PC-9 (cell line): ENCODE data around the gene RCBTB1. TPM values are rescaled to one million over a fixed set of nuclear protein-coding genes. Genes with fewer than 3 reads are reported as not detected.

Source experiments
- BruUV-seq: library from RNA; stranded (reverse); fragments of 400-500 nt; replicated peaks from 2 replicates; lab custom pipeline; 2021; lab: Mats Ljungman, UMichigan
- CTCF ChIA-PET: fragments of 300-600 bp; sonication (Branson Sonifier 250); formaldehyde crosslinking; loops from one replicate; lab custom pipeline; 2022; ENCODE audit warnings: antibody characterized with exemption; lab: Charles Lee
- POLR2A ChIA-PET: fragments of 300-600 bp; sonication (Branson Sonifier 250); formaldehyde crosslinking; loops from one replicate; lab custom pipeline; 2022; ENCODE audit warnings: antibody characterized with exemption; ENCODE audit not compliant: unreplicated experiment; lab: Charles Lee
- DNase-seq, 2 experiments: peaks; one replicate each; pipeline versions ENCODE4 v3.0.0 to v3.0.0-alpha.2; 2015 to 2022; ENCODE audit warnings: mixed read lengths in 1 of 2
- H2AFZ ChIP-seq: fragments of 200-600 bp; sonication (generic); 2 replicates; pipeline ENCODE4 v1.8.1; 2017; ENCODE audit warnings: antibody characterized with exemption
- H3F3A ChIP-seq: fragments of 200-600 bp; sonication (generic); 2 replicates; pipeline ENCODE4 v1.8.1; 2017; ENCODE audit warnings: antibody characterized with exemption, mild to moderate bottlenecking, low read depth; ENCODE audit not compliant: insufficient read depth
- H3K27ac ChIP-seq: fragments of 200-600 bp; sonication (generic); 2 replicates; pipeline ENCODE4 v1.6.1; 2016; ENCODE audit warnings: mixed run types
- H3K27me3 ChIP-seq: fragments of 200-600 bp; sonication (generic); 2 replicates; pipeline ENCODE4 v1.6.1; 2016; ENCODE audit warnings: low read depth, mixed run types; ENCODE audit not compliant: insufficient read depth
- H3K36me3 ChIP-seq: fragments of 200-600 bp; sonication (generic); 2 replicates; pipeline ENCODE4 v1.6.1; 2016; ENCODE audit warnings: low read depth, mixed run types
- H3K4me1 ChIP-seq: fragments of 200-600 bp; sonication (generic); replicated peaks from 2 replicates; pipeline ENCODE4 v1.6.1; 2016; ENCODE audit warnings: mixed run types; ENCODE audit not compliant: insufficient read depth
- H3K4me2 ChIP-seq: fragments of 200-600 bp; sonication (generic); 2 replicates; pipeline ENCODE4 v1.6.1; 2017; ENCODE audit warnings: mixed run types
- H3K4me3 ChIP-seq: fragments of 200-600 bp; sonication (generic); 2 replicates; pipeline ENCODE4 v1.6.1; 2016; ENCODE audit warnings: mixed run types
- H3K79me2 ChIP-seq: fragments of 200-600 bp; sonication (generic); 2 replicates; pipeline ENCODE4 v1.6.1; 2017; ENCODE audit warnings: low read depth, mixed run types
- H3K9me2 ChIP-seq: fragments of 200-600 bp; sonication (generic); 2 replicates; pipeline ENCODE4 v1.8.1; 2017; ENCODE audit warnings: mild to moderate bottlenecking; ENCODE audit not compliant: insufficient read depth
- H3K9me3 ChIP-seq: fragments of 200-600 bp; sonication (generic); 2 replicates; pipeline ENCODE4 v1.8.1; 2016; ENCODE audit warnings: low read depth; ENCODE audit not compliant: insufficient read depth
- H4K20me1 ChIP-seq: fragments of 200-600 bp; sonication (generic); 2 replicates; pipeline ENCODE4 v1.8.1; 2017; ENCODE audit not compliant: insufficient read depth
- EZH2 ChIP-seq: fragments of 200-600 bp; sonication (generic); IDR thresholded peaks from 2 replicates; pipeline ENCODE4 v1.8.0; 2017; ENCODE audit warnings: antibody characterized with exemption, low read depth
- intact Hi-C: fragments of 100-400 bp; cut with micrococcal nuclease; formaldehyde crosslinking; loops from one replicate; pipeline ENCODE4 v1.10.0; 2022; ENCODE audit not compliant: unreplicated experiment
- total RNA-seq: library from RNA; stranded (reverse); gene quantifications from 2 replicates; pipeline ENCODE4 v1.2.3, GENCODE V29; 2021
- TF ChIP-seq, protein P1 (sequence below): fragments of 200-600 bp; sonication (generic); conservative IDR thresholded peaks from 2 replicates; pipeline ENCODE4 v1.6.1; 2017; ENCODE audit warnings: mixed run types, antibody characterized with exemption, mild to moderate bottlenecking, moderate library complexity

The RCBTB1 gene
- total RNA-seq, 1 experiment from 2014 or later, result 16.1 TPM

- Histone ChIP-seq H3K36me3 (no peaks in the 10 kb centered on the region), H3K79me2 (no peaks in the 10 kb centered on the region), H3K4me2 (no peak overlapping the region), H3F3A (no peaks in the 10 kb centered on the region), H2AFZ (no peak overlapping the region), H3K9me3 (no peaks in the 10 kb centered on the region), H3K9me2 (no peaks in the 10 kb centered on the region), H3K4me3 (no peak overlapping the region), H3K27me3 (no peaks in the 10 kb centered on the region), H3K4me1 (0 out of 2 replicates have a peak, but pooled peaks cover 3% of the 10 kb centered on the region), H4K20me1 (no peaks in the 10 kb centered on the region), H3K27ac (no peak overlapping the region)
- TF ChIP-seq, protein P1, sequence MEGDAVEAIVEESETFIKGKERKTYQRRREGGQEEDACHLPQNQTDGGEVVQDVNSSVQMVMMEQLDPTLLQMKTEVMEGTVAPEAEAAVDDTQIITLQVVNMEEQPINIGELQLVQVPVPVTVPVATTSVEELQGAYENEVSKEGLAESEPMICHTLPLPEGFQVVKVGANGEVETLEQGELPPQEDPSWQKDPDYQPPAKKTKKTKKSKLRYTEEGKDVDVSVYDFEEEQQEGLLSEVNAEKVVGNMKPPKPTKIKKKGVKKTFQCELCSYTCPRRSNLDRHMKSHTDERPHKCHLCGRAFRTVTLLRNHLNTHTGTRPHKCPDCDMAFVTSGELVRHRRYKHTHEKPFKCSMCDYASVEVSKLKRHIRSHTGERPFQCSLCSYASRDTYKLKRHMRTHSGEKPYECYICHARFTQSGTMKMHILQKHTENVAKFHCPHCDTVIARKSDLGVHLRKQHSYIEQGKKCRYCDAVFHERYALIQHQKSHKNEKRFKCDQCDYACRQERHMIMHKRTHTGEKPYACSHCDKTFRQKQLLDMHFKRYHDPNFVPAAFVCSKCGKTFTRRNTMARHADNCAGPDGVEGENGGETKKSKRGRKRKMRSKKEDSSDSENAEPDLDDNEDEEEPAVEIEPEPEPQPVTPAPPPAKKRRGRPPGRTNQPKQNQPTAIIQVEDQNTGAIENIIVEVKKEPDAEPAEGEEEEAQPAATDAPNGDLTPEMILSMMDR, result no peak
- no peak for TF ChIP-seq EZH2
- no TSS peak for BruUV-seq
- intact Hi-C loops, result no loop called here
- ChIA-PET CTCF (no interaction called here), POLR2A (no interaction called here)
- no peak for DNase-seq
Observed at GRCh38 chr13:49528161-49528560, 57.2 kb downstream of the RCBTB1 start.

DNA sequence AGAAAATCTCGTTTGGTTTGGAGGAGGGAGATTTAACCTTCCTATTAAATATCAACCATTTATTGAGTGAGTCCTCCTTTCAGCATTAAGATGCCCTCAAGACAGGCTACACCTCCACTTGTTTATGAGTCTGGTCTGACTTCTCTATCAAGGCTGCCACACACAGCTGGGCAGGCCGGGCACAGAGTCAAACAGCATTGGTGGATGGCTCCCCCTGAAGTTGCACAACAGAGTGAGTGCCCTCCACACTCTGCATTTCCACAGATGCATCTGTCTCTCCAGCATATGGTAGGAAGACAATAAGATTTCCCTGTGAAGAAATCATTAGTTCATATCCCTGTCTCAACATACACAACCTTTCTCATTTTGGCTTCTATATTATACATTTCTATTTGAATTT lies 58.2 kb downstream of the RCBTB1 start:
- POLR2A ChIA-PET, result no interaction called here
- intact Hi-C loops, result no loop called here
- no peak overlapping the region for H3K27ac ChIP-seq
- H2AFZ ChIP-seq, result no peak overlapping the region
- no TSS peak for BruUV-seq
- CTCF ChIA-PET, result no interaction called here
- H3F3A ChIP-seq, result no peaks in the 10 kb centered on the region
- no peaks in the 10 kb centered on the region for H3K79me2 ChIP-seq
- DNase-seq, result no peak
- no peaks in the 10 kb centered on the region for H3K27me3 ChIP-seq
- no peaks in the 10 kb centered on the region for H4K20me1 ChIP-seq
- no peaks in the 10 kb centered on the region for H3K9me3 ChIP-seq
- 0 out of 2 replicates have a peak, but pooled peaks cover 3% of the 10 kb centered on the region for H3K4me1 ChIP-seq
- H3K9me2 ChIP-seq, result no peaks in the 10 kb centered on the region
- no peaks in the 10 kb centered on the region for H3K36me3 ChIP-seq
- TF ChIP-seq, protein P1, result no peak
- no peak for TF ChIP-seq EZH2
- no peak overlapping the region for H3K4me3 ChIP-seq
- no peak overlapping the region for H3K4me2 ChIP-seq

- Histone ChIP-seq H4K20me1 (no peaks in the 10 kb centered on the region), H3K27ac (no peak overlapping the region), H2AFZ (no peak overlapping the region), H3K27me3 (no peaks in the 10 kb centered on the region), H3K4me3 (no peak overlapping the region), H3K4me2 (no peak overlapping the region), H3K9me2 (no peaks in the 10 kb centered on the region), H3K9me3 (no peaks in the 10 kb centered on the region), H3K4me1 (0 out of 2 replicates have a peak, but pooled peaks cover 3% of the 10 kb centered on the region), H3F3A (no peaks in the 10 kb centered on the region), H3K79me2 (no peaks in the 10 kb centered on the region), H3K36me3 (no peaks in the 10 kb centered on the region)
- DNase-seq, result peak in 1 of 2 experiments; percentile 11
- TF ChIP-seq, protein P1, result no peak
- no peak for TF ChIP-seq EZH2
- POLR2A ChIA-PET, result no interaction called here
- BruUV-seq, result no TSS peak
- intact Hi-C loops, result no loop called here
- CTCF ChIA-PET, result interaction anchor here (0.9 kb wide), 1 partner anchor 226 kb away, joined by 3 read pairs; no protein-coding TSS in a partner anchor
Observed at GRCh38 chr13:49524740-49525501, 60.4 kb downstream of the RCBTB1 start.
